CD14-positive monocyte (primary cell): ENCODE data around the gene TMC6. TPM values are rescaled to one million over a fixed set of nuclear protein-coding genes. Genes with fewer than 3 reads are reported as not detected.

Source experiments
- DNase-seq, 3 donors: peaks; one replicate each; pipeline ENCODE4 v3.0.0-alpha.2; 2011 to 2022
- H2AFZ ChIP-seq: 2 replicates; pipeline ENCODE4 v1.6.0; 2012; ENCODE audit warnings: mild to moderate bottlenecking, low read depth, low read length, inconsistent platforms; ENCODE audit not compliant: insufficient read depth, poor library complexity, severe bottlenecking
- H3K27ac ChIP-seq, 2 donors: 1 replicate in 1 of 2; 2 replicates in 1 of 2; pipeline ENCODE4 v1.5.1; 2012 to 2013; ENCODE audit warnings: low read length in 2 of 2, control low read depth in 1 of 2, inconsistent platforms in 1 of 2, low read depth in 1 of 2, mild to moderate bottlenecking in 1 of 2
- H3K27me3 ChIP-seq, 2 donors: one replicate each; pipeline versions ENCODE4 v1.6.0 to v1.6.1; 2011 to 2013; ENCODE audit warnings: low read length in 2 of 2; ENCODE audit not compliant: control insufficient read depth in 2 of 2, insufficient read depth in 2 of 2
- H3K36me3 ChIP-seq, 2 donors: replicated peaks in 1 of 2; 1 replicate in 1 of 2; 2 replicates in 1 of 2; pipeline versions ENCODE4 v1.5.1 to v1.6.1; 2012 to 2013; ENCODE audit warnings: low read length in 2 of 2, control low read depth in 1 of 2, inconsistent platforms in 1 of 2, mild to moderate bottlenecking in 1 of 2; ENCODE audit not compliant: insufficient read depth in 2 of 2, control insufficient read depth in 1 of 2
- H3K4me1 ChIP-seq, 2 donors: 1 replicate in 1 of 2; 2 replicates in 1 of 2; pipeline versions ENCODE4 v1.5.1 to v1.6.1; 2012 to 2013; ENCODE audit warnings: low read length in 2 of 2, control low read depth in 1 of 2, inconsistent platforms in 1 of 2, mild to moderate bottlenecking in 1 of 2, moderate library complexity in 1 of 2; ENCODE audit not compliant: insufficient read depth in 2 of 2, control insufficient read depth in 1 of 2
- H3K4me2 ChIP-seq: replicated peaks from 2 replicates; pipeline ENCODE3; 2012; ENCODE audit warnings: low read length, moderate library complexity, mild to moderate bottlenecking; ENCODE audit not compliant: poor library complexity, severe bottlenecking; ENCODE audit errors: extremely low read depth
- H3K4me3 ChIP-seq, 3 experiments: fragments of 200-600 bp in 1 of 3; sonication (generic) in 1 of 3; replicated peaks in 1 of 3; 1 replicate in 2 of 3; 2 replicates in 1 of 3; pipeline ENCODE4 v1.5.1; 2011 to 2013; ENCODE audit warnings: low read length in 3 of 3, mild to moderate bottlenecking in 3 of 3, control low read depth in 2 of 3, low read depth in 2 of 3, inconsistent platforms in 1 of 3, moderate library complexity in 1 of 3
- H3K79me2 ChIP-seq: 2 replicates; pipeline ENCODE4 v1.6.0; 2012; ENCODE audit warnings: mild to moderate bottlenecking, control low read depth, inconsistent platforms, low read length, moderate library complexity; ENCODE audit not compliant: insufficient read depth
- H3K9ac ChIP-seq: 2 replicates; pipeline ENCODE4 v1.6.0; 2017; ENCODE audit warnings: low read length, mild to moderate bottlenecking; ENCODE audit not compliant: insufficient read depth, poor library complexity, severe bottlenecking
- H3K9me3 ChIP-seq, 2 donors: replicated peaks in 1 of 2; 1 replicate in 1 of 2; 2 replicates in 1 of 2; pipeline versions ENCODE4 v1.5.1 to v1.6.1; 2012 to 2013; ENCODE audit warnings: low read length in 2 of 2, control low read depth in 1 of 2; ENCODE audit not compliant: control insufficient read depth in 1 of 2, insufficient read depth in 1 of 2
- H4K20me1 ChIP-seq: 2 replicates; pipeline ENCODE4 v1.6.0; 2012; ENCODE audit warnings: mild to moderate bottlenecking, low read length, control low read depth, moderate library complexity; ENCODE audit not compliant: insufficient read depth
- H3K27ac Mint-ChIP-seq, 7 donors: one replicate each; pipeline ENCODE4 v1.8.0; 2020; ENCODE audit warnings: mild to moderate bottlenecking in 7 of 7, mixed read lengths in 7 of 7, moderate library complexity in 6 of 7, inconsistent platforms in 2 of 7
- H3K27me3 Mint-ChIP-seq, 3 donors: one replicate each; pipeline ENCODE4 v1.8.0; 2021 to 2022; ENCODE audit warnings: low read depth in 3 of 3, mild to moderate bottlenecking in 3 of 3, mixed read lengths in 3 of 3, moderate library complexity in 3 of 3, inconsistent platforms in 1 of 3
- H3K36me3 Mint-ChIP-seq, 2 donors: one replicate each; pipeline ENCODE4 v1.8.0; 2020; ENCODE audit warnings: mixed read lengths in 2 of 2, inconsistent platforms in 1 of 2, mild to moderate bottlenecking in 1 of 2
- H3K4me1 Mint-ChIP-seq: one replicate; pipeline ENCODE4 v1.8.0; 2020; ENCODE audit warnings: mild to moderate bottlenecking, mixed read lengths
- H3K4me3 Mint-ChIP-seq, 2 donors: one replicate each; pipeline ENCODE4 v1.8.0; 2020; ENCODE audit warnings: mild to moderate bottlenecking in 2 of 2, mixed read lengths in 2 of 2, moderate library complexity in 1 of 2
- H3K9me3 Mint-ChIP-seq, 7 donors: one replicate each; pipeline ENCODE4 v1.8.0; 2020 to 2022; ENCODE audit warnings: mixed read lengths in 7 of 7, mild to moderate bottlenecking in 6 of 7, moderate library complexity in 6 of 7, inconsistent platforms in 2 of 7
- CTCF ChIP-seq: fragments of 200-600 bp; IDR thresholded peaks from one replicate; pipeline ENCODE4 v1.8.0; 2022; ENCODE audit warnings: antibody characterized with exemption, mild to moderate bottlenecking
- WGBS: methylation state at CpG from one replicate; pipeline ENCODE4 v1.1.5; 2013; ENCODE audit warnings: missing lambda C conversion rate; ENCODE audit not compliant: insufficient coverage; 5-methylcytosine and 5-hydroxymethylcytosine counted together
- intact Hi-C, 2 donors: fragments of 100-400 bp; cut with micrococcal nuclease; formaldehyde crosslinking; loops; one replicate each; pipeline versions ENCODE4 v1.15.0 to v1.15.1; 2023
- polyA plus RNA-seq, 3 donors: library from polyadenylated mRNA; depleted of rRNA in 1 of 3; unstranded in 2 of 3; stranded (reverse) in 1 of 3; fragments of 300-500 nt in 2 of 3; fragments of >200 nt in 1 of 3; fragmentation: Illumina TruSeq in 2 of 3; gene quantifications; 1 replicate in 2 of 3; 2 replicates in 1 of 3; pipeline ENCODE4 v1.2.3, GENCODE V29; 2012 to 2021

Gene TMC6
- polyA plus RNA-seq, 3 donors = 60.1 to 107 (median 79.2) TPM

- H3K27me3 ChIP-seq = no peaks in the 10 kb centered on the region
- no peaks in the 10 kb centered on the region for H3K9me3 ChIP-seq
- H3K9ac ChIP-seq = peak overlapping the region; percentile 60
- intact Hi-C loops = no loop called here
- H3K4me1 Mint-ChIP-seq = peaks cover 68% of the 10 kb centered on the region
- peak overlapping the region; percentile 66 to 85 for H3K27ac ChIP-seq
- H3K79me2 ChIP-seq = peaks cover 81% of the 10 kb centered on the region
- peaks cover 31 to 34% of the 10 kb centered on the region in 2 donors for H3K36me3 ChIP-seq
- under 1% methylated on average over 70 of the region's 74 CpGs for WGBS
- H4K20me1 ChIP-seq = peaks cover 56% of the 10 kb centered on the region
- DNase-seq = no peak
- H3K36me3 Mint-ChIP-seq = peaks cover 35 to 38% of the 10 kb centered on the region in 2 donors
- peak overlapping the region; percentile 100 for H3K4me2 ChIP-seq
- no peaks in the 10 kb centered on the region for H3K27me3 Mint-ChIP-seq
- peak overlapping the region; percentile 89 to 94 for H3K4me3 Mint-ChIP-seq
- H3K9me3 Mint-ChIP-seq = no peaks in the 10 kb centered on the region
- TF ChIP-seq CTCF = no peak
- H3K4me1 ChIP-seq = peaks cover 62 to 86% of the 10 kb centered on the region in 2 donors
- peak overlapping the region; percentile 63 to 96 (median 73) for H3K4me3 ChIP-seq
- H3K27ac Mint-ChIP-seq = peak overlapping the region; percentile 53 to 95 (median 93)
- peak overlapping the region; percentile 69 for H2AFZ ChIP-seq
These were observed 2.9 kb upstream of the TMC6 start for GRCh38 chr17:78131172-78132083.

GRCh38 chr17:78130437-78131101 lies 2.0 kb upstream of the TMC6 start, which contains the start of gene TMC8:
Gene TMC8, plus strand, starts transcription at chr17:78130771. Its CDS starts 818 bp downstream, at chr17:78131589.
- no peaks in the 10 kb centered on the region for H3K9me3 ChIP-seq
- peak within 1 kb of the TSS; percentile 100 for H3K4me2 ChIP-seq
- no peak for TF ChIP-seq CTCF
- H3K36me3 Mint-ChIP-seq = peaks cover 28 to 32% of the 10 kb centered on the region in 2 donors
- H3K27me3 ChIP-seq = no peaks in the 10 kb centered on the region
- H3K4me3 Mint-ChIP-seq = peak within 1 kb of the TSS; percentile 89 to 94
- peaks cover 66% of the 10 kb centered on the region for H3K4me1 Mint-ChIP-seq
- peaks cover 69 to 91% of the 10 kb centered on the region in 2 donors for H3K4me1 ChIP-seq
- peaks cover 31 to 33% of the 10 kb centered on the region in 2 donors for H3K36me3 ChIP-seq
- H3K27me3 Mint-ChIP-seq = no peaks in the 10 kb centered on the region
- H3K4me3 ChIP-seq = peak within 1 kb of the TSS; percentile 63 to 96 (median 73)
- H3K27ac Mint-ChIP-seq = peak within 1 kb of the TSS; percentile 89 to 95 (median 93)
- intact Hi-C loops = no loop called here
- WGBS = 0% methylated on average over 6 of the region's 10 CpGs
- DNase-seq = peak; percentile 57 to 78 (median 73)
- peak within 1 kb of the TSS; percentile 60 for H3K9ac ChIP-seq
- H3K9me3 Mint-ChIP-seq = no peaks in the 10 kb centered on the region
- H2AFZ ChIP-seq = peak within 1 kb of the TSS; percentile 69
- peak within 1 kb of the TSS; percentile 66 to 85 for H3K27ac ChIP-seq
- H4K20me1 ChIP-seq = peaks cover 57% of the 10 kb centered on the region
- H3K79me2 ChIP-seq = peaks cover 90% of the 10 kb centered on the region
